Measurements from ENCODE around the gene ENTR1. TPM values are rescaled to one million over a fixed set of nuclear protein-coding genes. Genes with fewer than 3 reads are reported as not detected.

Gene ENTR1
- total RNA-seq, 1 donor, result 36.3 TPM

DNA sequence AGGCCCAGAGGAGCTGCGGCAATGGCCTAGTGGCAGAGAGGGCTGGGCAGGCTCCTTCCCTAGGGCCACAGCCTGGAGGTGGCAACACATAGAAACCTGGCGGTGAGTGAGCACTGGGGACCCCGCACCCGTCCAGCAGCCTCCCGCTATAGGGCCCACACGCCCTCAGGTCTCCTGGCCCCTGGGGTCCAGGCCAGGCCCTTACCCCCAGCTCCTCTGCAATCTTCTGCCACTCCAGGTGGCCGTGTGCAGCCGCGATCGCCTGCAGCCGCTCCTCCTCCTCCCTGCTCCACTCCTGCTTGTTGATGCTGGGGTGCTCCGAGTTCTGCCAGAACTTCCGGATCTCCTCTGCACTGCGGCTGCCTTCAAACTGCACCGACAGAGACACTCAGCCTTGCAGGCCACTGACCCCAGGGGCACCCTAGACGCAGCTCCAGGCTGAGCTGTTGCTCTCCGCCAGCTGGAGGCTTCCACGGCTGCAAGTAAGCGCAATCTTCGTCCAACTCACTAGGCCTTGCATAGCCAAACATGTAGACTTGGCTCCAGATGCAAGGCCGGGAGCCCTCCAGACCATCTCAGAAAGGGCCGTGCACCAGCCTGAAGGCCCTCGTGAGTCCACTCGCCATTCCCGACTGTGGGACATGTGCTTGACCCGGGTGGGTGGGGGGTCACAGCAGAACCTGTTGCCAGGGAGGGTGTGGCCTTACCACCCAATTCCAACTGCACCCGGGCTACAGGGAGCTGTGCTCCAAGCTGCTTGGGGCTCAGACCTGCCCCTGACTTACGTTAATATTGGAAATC, 18.5 kb downstream of the ENTR1 start:
- H3K4me3 ChIP-seq (ENCODE audit: low read depth, low read length), result no peak overlapping the region
- TF ChIP-seq, protein P1, sequence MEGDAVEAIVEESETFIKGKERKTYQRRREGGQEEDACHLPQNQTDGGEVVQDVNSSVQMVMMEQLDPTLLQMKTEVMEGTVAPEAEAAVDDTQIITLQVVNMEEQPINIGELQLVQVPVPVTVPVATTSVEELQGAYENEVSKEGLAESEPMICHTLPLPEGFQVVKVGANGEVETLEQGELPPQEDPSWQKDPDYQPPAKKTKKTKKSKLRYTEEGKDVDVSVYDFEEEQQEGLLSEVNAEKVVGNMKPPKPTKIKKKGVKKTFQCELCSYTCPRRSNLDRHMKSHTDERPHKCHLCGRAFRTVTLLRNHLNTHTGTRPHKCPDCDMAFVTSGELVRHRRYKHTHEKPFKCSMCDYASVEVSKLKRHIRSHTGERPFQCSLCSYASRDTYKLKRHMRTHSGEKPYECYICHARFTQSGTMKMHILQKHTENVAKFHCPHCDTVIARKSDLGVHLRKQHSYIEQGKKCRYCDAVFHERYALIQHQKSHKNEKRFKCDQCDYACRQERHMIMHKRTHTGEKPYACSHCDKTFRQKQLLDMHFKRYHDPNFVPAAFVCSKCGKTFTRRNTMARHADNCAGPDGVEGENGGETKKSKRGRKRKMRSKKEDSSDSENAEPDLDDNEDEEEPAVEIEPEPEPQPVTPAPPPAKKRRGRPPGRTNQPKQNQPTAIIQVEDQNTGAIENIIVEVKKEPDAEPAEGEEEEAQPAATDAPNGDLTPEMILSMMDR (IDR thresholded peaks at IDR 0.05; ENCODE audit: insufficient read depth, low read length), result no peak
- DNase-seq (ENCODE audit: low read depth), result no peak

- no peak overlapping the region for H3K4me3 ChIP-seq (ENCODE audit: low read depth, low read length)
- no peak for DNase-seq (ENCODE audit: low read depth)
- TF ChIP-seq, protein P1 (IDR thresholded peaks at IDR 0.05; ENCODE audit: insufficient read depth, low read length), result no peak
Measured at GRCh38 chr9:136389396-136389795, 21.0 kb downstream of the ENTR1 start.

- DNase-seq (ENCODE audit: low read depth), result no peak
- TF ChIP-seq, protein P1 (IDR thresholded peaks at IDR 0.05; ENCODE audit: insufficient read depth, low read length), result no peak
Measured at GRCh38 chr9:136387217-136387616, 23.2 kb downstream of the ENTR1 start.

GRCh38 chr9:136386018-136386417, 24.4 kb downstream of the ENTR1 start:
- no peak for DNase-seq (ENCODE audit: low read depth)
- TF ChIP-seq, protein P1 (IDR thresholded peaks at IDR 0.05; ENCODE audit: insufficient read depth, low read length), result no peak
- no peak overlapping the region for H3K4me3 ChIP-seq (ENCODE audit: low read depth, low read length)

More at GRCh38 chr9:136387217-136387616, 23.2 kb downstream of the ENTR1 start:
- H3K4me3 ChIP-seq (ENCODE audit: low read depth, low read length), result no peak overlapping the region

- no peak for DNase-seq (ENCODE audit: low read depth)
- H3K4me3 ChIP-seq (ENCODE audit: low read depth, low read length), result no peak overlapping the region
- TF ChIP-seq, protein P1 (IDR thresholded peaks at IDR 0.05; ENCODE audit: insufficient read depth, low read length), result no peak
Measured at GRCh38 chr9:136385015-136385414, 25.4 kb downstream of the ENTR1 start.

GRCh38 chr9:136383436-136383835, 27.0 kb downstream of the ENTR1 start:
- no peak overlapping the region for H3K4me3 ChIP-seq (ENCODE audit: low read depth, low read length)
- TF ChIP-seq, protein P1 (IDR thresholded peaks at IDR 0.05; ENCODE audit: insufficient read depth, low read length), result no peak
- no peak for DNase-seq (ENCODE audit: low read depth)

Data from fibroblast of the aortic adventitia (primary cell).